GM12892 (cell line): ENCODE measurements around the gene PCNX4.
"Not testable (repeated sequence)": the region's sequence is repeated elsewhere in the genome, so short reads cannot be mapped to it uniquely, and the experiment has no call there.

Source experiments
- POLR2A ChIP-seq: IDR thresholded peaks from 2 replicates; pipeline ENCODE4 v1.6.1; 2011; ENCODE audit warnings: low read depth, low read length, control low read depth
- TAF1 ChIP-seq: IDR thresholded peaks from 2 replicates; pipeline ENCODE4 v1.6.1; 2011; ENCODE audit warnings: low read depth, mild to moderate bottlenecking, control low read depth, low read length, borderline replicate concordance

GRCh38 chr14:60099855-60100254, 8.1 kb downstream of the PCNX4 start:
- TF ChIP-seq POLR2A, TAF1: not testable (repeated sequence)
